Caco-2 (cell line): Measurements from ENCODE around the gene GCG. TPM values are rescaled to one million over a fixed set of nuclear protein-coding genes. Genes with fewer than 3 reads are reported as not detected.

Experiments used
- BruUV-seq: library from RNA; stranded (reverse); fragments of 400-500 nt; replicated peaks from 2 replicates; lab custom pipeline; 2021; lab: Mats Ljungman, UMichigan
- CTCF ChIA-PET: fragments of 300-600 bp; sonication (Branson Sonifier 250); formaldehyde crosslinking; loops from one replicate; lab custom pipeline; 2022; ENCODE audit warnings: antibody characterized with exemption; lab: Charles Lee
- POLR2A ChIA-PET: fragments of 300-600 bp; sonication (Branson Sonifier 250); formaldehyde crosslinking; loops from one replicate; lab custom pipeline; 2022; ENCODE audit warnings: antibody characterized with exemption; lab: Charles Lee
- DNase-seq, 2 experiments: peaks; one replicate each; pipeline versions ENCODE4 v3.0.0 to v3.0.0-alpha.2; 2020 to 2022
- H3K27me3 ChIP-seq: replicated peaks from 2 replicates; pipeline ENCODE4 v1.6.0; 2011; ENCODE audit warnings: low read length; ENCODE audit not compliant: control insufficient read depth, insufficient read depth
- H3K36me3 ChIP-seq: 2 replicates; pipeline ENCODE4 v1.5.1; 2011; ENCODE audit warnings: low read length; ENCODE audit not compliant: control insufficient read depth, insufficient read depth
- H3K4me1 ChIP-seq: fragments of 250-450 bp; sonication (Bioruptor Pico); 2 replicates; pipeline ENCODE4 v1.5.1; 2020; ENCODE audit warnings: mild to moderate bottlenecking
- H3K4me3 ChIP-seq: 2 replicates; pipeline ENCODE4 v1.5.1; 2011; ENCODE audit warnings: low read depth, mild to moderate bottlenecking, control low read depth, low read length
- H3K9me3 ChIP-seq: fragments of 250-450 bp; sonication (Bioruptor Pico); 2 replicates; pipeline ENCODE4 v1.5.1; 2020; ENCODE audit warnings: mild to moderate bottlenecking, moderate library complexity
- H3K27ac Mint-ChIP-seq: one replicate; pipeline ENCODE4 v1.8.0; 2022; ENCODE audit warnings: mixed read lengths; ENCODE audit not compliant: unreplicated experiment
- H3K27me3 Mint-ChIP-seq: one replicate; pipeline ENCODE4 v1.8.0; 2022; ENCODE audit warnings: mixed read lengths; ENCODE audit not compliant: insufficient read depth, unreplicated experiment
- H3K36me3 Mint-ChIP-seq: one replicate; pipeline ENCODE4 v1.8.0; 2022; ENCODE audit warnings: mild to moderate bottlenecking, mixed read lengths; ENCODE audit not compliant: insufficient read depth, unreplicated experiment
- H3K4me1 Mint-ChIP-seq: one replicate; pipeline ENCODE4 v1.8.0; 2022; ENCODE audit warnings: low read depth, mixed read lengths; ENCODE audit not compliant: unreplicated experiment
- H3K4me3 Mint-ChIP-seq: one replicate; pipeline ENCODE4 v1.8.0; 2022; ENCODE audit warnings: mild to moderate bottlenecking, moderate library complexity, mixed read lengths; ENCODE audit not compliant: unreplicated experiment
- H3K9me3 Mint-ChIP-seq: one replicate; pipeline ENCODE4 v1.8.0; 2022; ENCODE audit warnings: mixed read lengths; ENCODE audit not compliant: unreplicated experiment
- CTCF ChIP-seq, 2 experiments: fragments of 200-600 bp in 1 of 2; IDR thresholded peaks; 1 replicate in 1 of 2; 2 replicates in 1 of 2; pipeline versions ENCODE4 v1.5.1 to v1.8.0; 2011 to 2022; ENCODE audit warnings: antibody characterized with exemption in 1 of 2, control low read depth in 1 of 2, inconsistent platforms in 1 of 2, low read depth in 1 of 2, low read length in 1 of 2, mild to moderate bottlenecking in 1 of 2, moderate library complexity in 1 of 2; ENCODE audit not compliant: insufficient read depth in 1 of 2, severe bottlenecking in 1 of 2, unreplicated experiment in 1 of 2
- intact Hi-C: fragments of 100-400 bp; cut with micrococcal nuclease; formaldehyde crosslinking; loops from one replicate; pipeline ENCODE4 v1.10.0; 2022; ENCODE audit not compliant: unreplicated experiment
- total RNA-seq: library from RNA; stranded (reverse); gene quantifications from 2 replicates; pipeline ENCODE4 v1.2.3, GENCODE V29; 2022

Gene GCG
- total RNA-seq, 1 experiment from 2014 or later = not detected

- POLR2A ChIA-PET = no interaction called here
- no TSS peak for BruUV-seq
- no peak for DNase-seq
- CTCF ChIA-PET = interaction anchor here (0.6 to 1.2 kb wide), 2 partner anchors 139 to 142 kb away, joined by 3 read pairs; no protein-coding TSS in a partner anchor
- Mint-ChIP-seq H3K27ac (no peak overlapping the region), H3K27me3 (no peaks in the 10 kb centered on the region), H3K4me3 (no peak overlapping the region), H3K36me3 (no peaks in the 10 kb centered on the region), H3K9me3 (no peaks in the 10 kb centered on the region), H3K4me1 (no peaks in the 10 kb centered on the region)
- Histone ChIP-seq H3K9me3 (no peaks in the 10 kb centered on the region), H3K4me3 (no peak overlapping the region), H3K36me3 (no peaks in the 10 kb centered on the region), H3K27me3 (no peaks in the 10 kb centered on the region), H3K4me1 (no peaks in the 10 kb centered on the region; the same call in 1 of the 2 replicates)
- TF ChIP-seq CTCF (IDR thresholded peaks at IDR 0.05; ENCODE audit: insufficient read depth in 1 of 2, low read depth in 1 of 2, low read length in 1 of 2, severe bottlenecking in 1 of 2, unreplicated experiment in 1 of 2) = no peak
- intact Hi-C loops = no loop called here
These were observed 7.4 kb upstream of the GCG start for GRCh38 chr2:162159446-162159845.

- Mint-ChIP-seq H3K4me1 (no peaks in the 10 kb centered on the region), H3K9me3 (no peaks in the 10 kb centered on the region), H3K27ac (no peak overlapping the region), H3K36me3 (no peaks in the 10 kb centered on the region), H3K27me3 (peaks cover 5% of the 10 kb centered on the region), H3K4me3 (no peak overlapping the region)
- no peaks in the 10 kb centered on the region for H3K36me3 ChIP-seq
- ChIA-PET POLR2A (no interaction called here), CTCF (no interaction called here)
- H3K27me3 ChIP-seq = no peaks in the 10 kb centered on the region
- DNase-seq = no peak
- no peaks in the 10 kb centered on the region; the same call in 1 of the 2 replicates for H3K4me1 ChIP-seq
- no peaks in the 10 kb centered on the region for H3K9me3 ChIP-seq
- intact Hi-C loops = loop anchor here (2.0 kb wide), 1 partner anchor 33 kb away; no protein-coding TSS in a partner anchor
- BruUV-seq = no TSS peak
- H3K4me3 ChIP-seq = no peak overlapping the region
- TF ChIP-seq CTCF (IDR thresholded peaks at IDR 0.05; ENCODE audit: insufficient read depth in 1 of 2, low read depth in 1 of 2, low read length in 1 of 2, severe bottlenecking in 1 of 2, unreplicated experiment in 1 of 2) = no peak
These were observed 4.1 kb upstream of the GCG start for GRCh38 chr2:162156149-162156548.

- no TSS peak for BruUV-seq
- no peaks in the 10 kb centered on the region for H3K4me1 ChIP-seq
- H3K36me3 Mint-ChIP-seq = no peaks in the 10 kb centered on the region
- intact Hi-C loops = no loop called here
- no peaks in the 10 kb centered on the region for H3K36me3 ChIP-seq
- no peak overlapping the region for H3K27ac Mint-ChIP-seq
- no peak for DNase-seq
- POLR2A ChIA-PET = interaction anchor here (0.7 kb wide), 1 partner anchor 10 kb away, joined by 3 read pairs; no protein-coding TSS in a partner anchor
- H3K4me3 Mint-ChIP-seq = no peak overlapping the region
- H3K9me3 Mint-ChIP-seq = no peaks in the 10 kb centered on the region
- CTCF ChIA-PET = interaction anchor here (1.9 kb wide), 1 partner anchor 143 kb away, joined by 16 read pairs; no protein-coding TSS in a partner anchor
- no peak overlapping the region for H3K4me3 ChIP-seq
- H3K9me3 ChIP-seq = no peaks in the 10 kb centered on the region
- no peaks in the 10 kb centered on the region for H3K27me3 ChIP-seq
- H3K4me1 Mint-ChIP-seq = no peaks in the 10 kb centered on the region
- peaks cover 5% of the 10 kb centered on the region for H3K27me3 Mint-ChIP-seq
- peak in 1 of 2 experiments; percentile 12 for TF ChIP-seq CTCF (IDR thresholded peaks at IDR 0.05; ENCODE audit: insufficient read depth in 1 of 2, low read depth in 1 of 2, low read length in 1 of 2, severe bottlenecking in 1 of 2, unreplicated experiment in 1 of 2)
These were observed 3.0 kb upstream of the GCG start for GRCh38 chr2:162155093-162155492.
